Ovary (tissue), 3 donors: ENCODE measurements around the gene CALR.

Experiments
- EP300 ChIP-seq: sonication (generic); formaldehyde crosslinking; IDR thresholded peaks from one replicate; pipeline ENCODE4 v1.6.1; 2017; ENCODE audit warnings: antibody characterized with exemption
- POLR2A ChIP-seq: fragments of 450-650 bp; IDR thresholded peaks from one replicate; pipeline ENCODE4 v1.6.1; 2017; ENCODE audit warnings: antibody characterized with exemption, mild to moderate bottlenecking, moderate library complexity
- TF ChIP-seq, protein P1 (sequence below), 3 donors: fragments of 450-650 bp in 2 of 3; fragments of 200-600 bp in 1 of 3; IDR thresholded peaks; one replicate each; pipeline versions ENCODE4 v1.5.1 to v1.8.0; 2016 to 2022; ENCODE audit warnings: antibody characterized with exemption in 3 of 3, mild to moderate bottlenecking in 1 of 3
- donor health status: DM: no; HTN: no; CAD: no.

DNA sequence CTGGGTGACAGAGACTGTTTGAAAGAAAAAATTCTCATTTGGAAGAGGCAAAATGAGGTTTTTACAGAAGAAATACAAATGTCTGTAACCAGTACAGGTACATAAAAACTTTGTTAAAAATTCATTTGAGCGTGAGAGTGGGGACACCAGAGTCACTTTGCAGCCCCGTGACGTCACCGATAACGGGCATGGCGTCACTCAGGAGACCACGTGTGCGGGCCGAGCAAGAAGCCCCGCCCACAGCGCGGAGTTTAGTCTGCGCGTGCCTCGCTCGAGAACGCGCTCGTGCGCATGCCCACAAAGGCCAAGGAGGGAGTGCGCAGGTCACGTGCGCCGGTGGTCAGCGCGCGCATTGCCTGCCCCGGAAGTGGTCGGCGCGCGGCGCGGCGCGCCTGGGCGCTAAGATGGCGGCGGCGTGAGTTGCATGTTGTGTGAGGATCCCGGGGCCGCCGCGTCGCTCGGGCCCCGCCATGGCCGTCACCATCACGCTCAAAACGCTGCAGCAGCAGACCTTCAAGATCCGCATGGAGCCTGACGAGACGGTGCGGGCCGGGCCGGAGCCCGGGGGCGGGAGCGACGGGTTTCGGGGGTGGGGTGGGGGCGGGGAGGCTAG, 7.2 kb downstream of the CALR start, which contains the start of gene RAD23A:
- TF ChIP-seq, protein P1, sequence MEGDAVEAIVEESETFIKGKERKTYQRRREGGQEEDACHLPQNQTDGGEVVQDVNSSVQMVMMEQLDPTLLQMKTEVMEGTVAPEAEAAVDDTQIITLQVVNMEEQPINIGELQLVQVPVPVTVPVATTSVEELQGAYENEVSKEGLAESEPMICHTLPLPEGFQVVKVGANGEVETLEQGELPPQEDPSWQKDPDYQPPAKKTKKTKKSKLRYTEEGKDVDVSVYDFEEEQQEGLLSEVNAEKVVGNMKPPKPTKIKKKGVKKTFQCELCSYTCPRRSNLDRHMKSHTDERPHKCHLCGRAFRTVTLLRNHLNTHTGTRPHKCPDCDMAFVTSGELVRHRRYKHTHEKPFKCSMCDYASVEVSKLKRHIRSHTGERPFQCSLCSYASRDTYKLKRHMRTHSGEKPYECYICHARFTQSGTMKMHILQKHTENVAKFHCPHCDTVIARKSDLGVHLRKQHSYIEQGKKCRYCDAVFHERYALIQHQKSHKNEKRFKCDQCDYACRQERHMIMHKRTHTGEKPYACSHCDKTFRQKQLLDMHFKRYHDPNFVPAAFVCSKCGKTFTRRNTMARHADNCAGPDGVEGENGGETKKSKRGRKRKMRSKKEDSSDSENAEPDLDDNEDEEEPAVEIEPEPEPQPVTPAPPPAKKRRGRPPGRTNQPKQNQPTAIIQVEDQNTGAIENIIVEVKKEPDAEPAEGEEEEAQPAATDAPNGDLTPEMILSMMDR (IDR thresholded peaks at IDR 0.05) = peak in 1 of 3 donors; percentile 24
- TF ChIP-seq POLR2A = peak; percentile 89
- peak; percentile 9 for TF ChIP-seq EP300
